ENCODE measurements around the gene CMSS1.

GRCh38 chr3:99972380-99973104 lies 154.9 kb downstream of the CMSS1 start:
- TF ChIP-seq, protein P1, sequence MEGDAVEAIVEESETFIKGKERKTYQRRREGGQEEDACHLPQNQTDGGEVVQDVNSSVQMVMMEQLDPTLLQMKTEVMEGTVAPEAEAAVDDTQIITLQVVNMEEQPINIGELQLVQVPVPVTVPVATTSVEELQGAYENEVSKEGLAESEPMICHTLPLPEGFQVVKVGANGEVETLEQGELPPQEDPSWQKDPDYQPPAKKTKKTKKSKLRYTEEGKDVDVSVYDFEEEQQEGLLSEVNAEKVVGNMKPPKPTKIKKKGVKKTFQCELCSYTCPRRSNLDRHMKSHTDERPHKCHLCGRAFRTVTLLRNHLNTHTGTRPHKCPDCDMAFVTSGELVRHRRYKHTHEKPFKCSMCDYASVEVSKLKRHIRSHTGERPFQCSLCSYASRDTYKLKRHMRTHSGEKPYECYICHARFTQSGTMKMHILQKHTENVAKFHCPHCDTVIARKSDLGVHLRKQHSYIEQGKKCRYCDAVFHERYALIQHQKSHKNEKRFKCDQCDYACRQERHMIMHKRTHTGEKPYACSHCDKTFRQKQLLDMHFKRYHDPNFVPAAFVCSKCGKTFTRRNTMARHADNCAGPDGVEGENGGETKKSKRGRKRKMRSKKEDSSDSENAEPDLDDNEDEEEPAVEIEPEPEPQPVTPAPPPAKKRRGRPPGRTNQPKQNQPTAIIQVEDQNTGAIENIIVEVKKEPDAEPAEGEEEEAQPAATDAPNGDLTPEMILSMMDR (IDR thresholded peaks at IDR 0.05), result no peak
- TF ChIP-seq POLR2AphosphoS5 (IDR thresholded peaks at IDR 0.05; ENCODE audit: low read depth, low read length) (no peak), SIN3A (IDR thresholded peaks at IDR 0.05; ENCODE audit: borderline replicate concordance, insufficient read depth, low read depth, low read length) (no peak), REST (IDR thresholded peaks at IDR 0.05; ENCODE audit: insufficient read depth in 1 of 2, low read depth in 2 of 2, low read length in 1 of 2) (no peak), TCF7L2 (IDR thresholded peaks at IDR 0.05; ENCODE audit: low read depth, low read length) (0 out of 2 replicates have a peak, but pooled peaks have one; percentile 24)
